Cardiac fibroblast (primary cell): ENCODE data around the gene CLRN3.
A peak's percentile ranks its signal among the peaks of the same experiment; 100 is the strongest.

Source experiments
- DNase-seq, 2 donors: peaks; one replicate each; pipeline versions ENCODE4 v3.0.0 to v3.0.0-alpha.2; 2010; ENCODE audit warnings: low read depth in 2 of 2
- H3K4me3 ChIP-seq, 2 donors: replicated peaks in 1 of 2; 1 replicate in 1 of 2; 2 replicates in 1 of 2; pipeline ENCODE4 v1.5.1; 2011; ENCODE audit warnings: low read depth in 2 of 2, low read length in 2 of 2, mild to moderate bottlenecking in 2 of 2, moderate library complexity in 1 of 2
- TF ChIP-seq, protein P1 (sequence below): IDR thresholded peaks from one replicate; pipeline ENCODE4 v1.5.1; 2011; ENCODE audit warnings: low read depth, mild to moderate bottlenecking, low read length, inconsistent platforms

CLRN3 gene

DNA sequence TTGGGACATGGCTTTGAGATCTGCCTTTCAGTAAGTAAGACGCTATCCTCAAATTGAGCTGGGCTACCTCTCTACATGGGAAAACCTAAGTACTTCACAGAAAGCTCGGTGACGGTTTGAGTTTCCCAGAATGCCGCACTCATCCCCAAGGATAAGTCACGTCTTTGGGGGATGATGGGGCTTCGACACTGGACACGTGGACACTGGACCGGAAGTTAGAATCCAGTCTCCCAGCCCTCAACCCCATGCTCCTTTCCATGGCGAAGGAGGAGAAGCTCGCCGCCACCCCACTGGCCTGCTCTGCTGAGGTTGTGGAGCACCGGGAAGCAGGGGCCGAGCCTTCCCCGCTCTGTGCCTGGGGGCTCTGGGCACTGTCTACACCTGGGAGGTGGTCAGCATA is 41.6 kb upstream of the CLRN3 start:
- no peak overlapping the region for H3K4me3 ChIP-seq
- TF ChIP-seq, protein P1, sequence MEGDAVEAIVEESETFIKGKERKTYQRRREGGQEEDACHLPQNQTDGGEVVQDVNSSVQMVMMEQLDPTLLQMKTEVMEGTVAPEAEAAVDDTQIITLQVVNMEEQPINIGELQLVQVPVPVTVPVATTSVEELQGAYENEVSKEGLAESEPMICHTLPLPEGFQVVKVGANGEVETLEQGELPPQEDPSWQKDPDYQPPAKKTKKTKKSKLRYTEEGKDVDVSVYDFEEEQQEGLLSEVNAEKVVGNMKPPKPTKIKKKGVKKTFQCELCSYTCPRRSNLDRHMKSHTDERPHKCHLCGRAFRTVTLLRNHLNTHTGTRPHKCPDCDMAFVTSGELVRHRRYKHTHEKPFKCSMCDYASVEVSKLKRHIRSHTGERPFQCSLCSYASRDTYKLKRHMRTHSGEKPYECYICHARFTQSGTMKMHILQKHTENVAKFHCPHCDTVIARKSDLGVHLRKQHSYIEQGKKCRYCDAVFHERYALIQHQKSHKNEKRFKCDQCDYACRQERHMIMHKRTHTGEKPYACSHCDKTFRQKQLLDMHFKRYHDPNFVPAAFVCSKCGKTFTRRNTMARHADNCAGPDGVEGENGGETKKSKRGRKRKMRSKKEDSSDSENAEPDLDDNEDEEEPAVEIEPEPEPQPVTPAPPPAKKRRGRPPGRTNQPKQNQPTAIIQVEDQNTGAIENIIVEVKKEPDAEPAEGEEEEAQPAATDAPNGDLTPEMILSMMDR: no peak
- no peak for DNase-seq

DNA sequence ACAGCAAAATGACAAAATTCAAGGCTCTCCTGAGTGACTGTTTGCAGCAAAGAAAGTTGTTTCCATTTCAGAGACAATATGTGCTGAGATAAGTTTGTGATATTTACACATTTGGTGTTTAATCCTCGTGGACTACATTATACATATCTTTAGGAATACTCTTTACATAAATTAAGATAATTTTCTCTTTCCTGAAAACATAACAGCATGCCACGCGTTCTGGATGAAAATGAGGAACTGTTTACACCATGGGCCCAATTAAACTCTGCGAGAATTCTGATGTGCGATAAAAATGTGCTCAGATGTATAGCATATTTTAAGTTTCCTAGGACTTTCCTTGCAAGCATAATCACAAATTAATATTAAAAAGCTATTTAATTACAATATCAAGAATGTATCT is 40.5 kb upstream of the CLRN3 start:
- no peak for DNase-seq
- H3K4me3 ChIP-seq: no peak overlapping the region
- TF ChIP-seq, protein P1: no peak

GRCh38 chr10:127932521-127933270 is 40.0 kb upstream of the CLRN3 start:
- TF ChIP-seq, protein P1: no peak
- no peak overlapping the region for H3K4me3 ChIP-seq
- no peak for DNase-seq

GRCh38 chr10:127928021-127928806 is 35.5 kb upstream of the CLRN3 start:
- TF ChIP-seq, protein P1: no peak
- no peak overlapping the region for H3K4me3 ChIP-seq
- peak; percentile 64 to 72 for DNase-seq

DNA sequence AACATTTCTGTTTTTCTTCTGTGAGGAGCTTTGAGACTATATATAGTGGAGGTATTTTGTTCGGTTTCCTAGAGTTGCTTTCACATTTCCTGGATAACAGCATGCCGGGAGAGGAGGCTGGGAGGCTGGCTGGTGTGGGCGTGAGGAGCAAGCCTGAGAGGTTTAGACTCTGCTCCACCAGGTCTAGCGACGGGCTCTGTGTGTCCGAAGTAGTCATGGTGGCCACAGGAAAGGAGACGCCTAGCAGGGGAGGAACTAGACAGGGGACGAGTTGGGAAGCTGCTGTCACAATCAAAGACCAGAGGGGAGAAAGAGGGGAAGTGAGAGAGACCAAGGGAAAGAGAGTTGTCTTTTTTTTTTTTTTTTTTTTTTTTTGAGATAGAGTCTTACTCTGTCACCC is 33.7 kb upstream of the CLRN3 start:
- TF ChIP-seq, protein P1: no peak
- DNase-seq: no peak
- no peak overlapping the region for H3K4me3 ChIP-seq

- TF ChIP-seq, protein P1: no peak
- DNase-seq: no peak
- H3K4me3 ChIP-seq: no peak overlapping the region
Observed at GRCh38 chr10:127925471-127926207, 32.9 kb upstream of the CLRN3 start.
